ENCODE results near the gene ZNF518B.
"Not testable (repeated sequence)": the region's sequence is repeated elsewhere in the genome, so short reads cannot be mapped to it uniquely, and the experiment has no call there.

ZNF518B gene

GRCh38 chr4:10456595-10457254 lies 501 bp downstream of the ZNF518B start:
- no peak for DNase-seq

GRCh38 chr4:10456260-10456594 lies 999 bp downstream of the ZNF518B start:
- DNase-seq: no peak

DNA sequence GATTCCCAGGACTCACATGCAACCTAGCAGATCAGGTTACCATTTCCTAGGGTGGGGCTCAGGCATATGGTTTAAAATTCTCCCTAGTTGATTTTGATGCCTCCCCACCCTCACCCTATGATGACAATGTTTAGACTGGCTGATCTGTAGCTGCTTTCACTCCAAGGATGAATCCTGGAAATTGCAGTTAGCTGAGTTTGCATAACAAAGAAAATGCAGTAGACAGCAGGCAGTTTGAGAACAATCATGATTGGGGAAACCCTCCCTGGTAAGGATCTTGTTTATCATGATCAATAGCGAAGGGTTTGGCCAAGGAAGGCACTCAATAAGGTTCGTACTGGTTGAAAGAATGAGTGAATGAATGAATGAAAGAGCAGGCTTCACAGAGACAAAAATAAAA lies 2.1 kb downstream of the ZNF518B start:
- DNase-seq: no peak

GRCh38 chr4:10454726-10455125 lies 2.5 kb downstream of the ZNF518B start:
- no peak for DNase-seq

GRCh38 chr4:10454121-10454520 lies 3.1 kb downstream of the ZNF518B start:
- no peak for DNase-seq

DNA sequence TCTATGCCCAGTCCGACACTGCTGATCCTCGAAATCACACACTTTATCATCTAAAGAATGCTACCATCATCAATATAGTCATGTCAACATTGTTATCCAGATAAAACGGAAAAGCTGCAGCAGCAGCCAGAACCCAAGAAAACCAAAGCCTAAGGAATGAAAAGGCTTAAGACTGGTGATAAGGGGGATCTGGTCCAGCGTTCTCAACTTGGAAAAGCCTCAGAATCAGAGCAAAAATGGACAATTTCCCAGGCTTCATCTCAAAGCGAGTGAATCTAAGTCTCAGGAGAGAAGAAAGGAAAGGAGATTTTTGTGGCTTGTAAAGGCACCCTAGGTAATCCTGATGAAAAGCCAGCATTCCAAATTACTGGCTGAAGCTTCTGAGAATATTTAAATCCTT lies 8.2 kb downstream of the ZNF518B start:
- DNase-seq: no peak

GRCh38 chr4:10442976-10443375 lies 14.2 kb downstream of the ZNF518B start:
- DNase-seq: no peak

GRCh38 chr4:10441512-10441911 lies 15.7 kb downstream of the ZNF518B start:
- DNase-seq: no peak

GRCh38 chr4:10438924-10439323 lies 18.3 kb downstream of the ZNF518B start:
- DNase-seq: no peak

DNA sequence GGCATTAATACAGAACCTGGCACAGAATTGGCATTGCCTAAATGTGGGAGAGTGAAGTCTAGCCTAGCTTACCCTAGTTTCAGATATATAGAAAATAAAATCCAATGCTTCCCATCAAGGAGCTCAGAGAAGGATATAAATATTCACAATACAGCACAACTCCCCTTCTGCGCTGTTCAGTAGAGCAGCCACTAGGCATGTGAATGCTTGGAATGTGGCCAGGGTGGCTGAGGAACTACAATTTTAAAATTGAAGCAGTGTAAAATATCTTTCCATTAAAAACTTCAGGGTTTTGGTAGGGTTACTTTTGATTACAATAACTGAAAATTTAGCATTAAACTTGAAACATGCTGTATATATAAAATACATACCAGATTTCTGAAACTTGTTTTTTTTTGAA lies 19.5 kb downstream of the ZNF518B start:
- no peak for DNase-seq

DNA sequence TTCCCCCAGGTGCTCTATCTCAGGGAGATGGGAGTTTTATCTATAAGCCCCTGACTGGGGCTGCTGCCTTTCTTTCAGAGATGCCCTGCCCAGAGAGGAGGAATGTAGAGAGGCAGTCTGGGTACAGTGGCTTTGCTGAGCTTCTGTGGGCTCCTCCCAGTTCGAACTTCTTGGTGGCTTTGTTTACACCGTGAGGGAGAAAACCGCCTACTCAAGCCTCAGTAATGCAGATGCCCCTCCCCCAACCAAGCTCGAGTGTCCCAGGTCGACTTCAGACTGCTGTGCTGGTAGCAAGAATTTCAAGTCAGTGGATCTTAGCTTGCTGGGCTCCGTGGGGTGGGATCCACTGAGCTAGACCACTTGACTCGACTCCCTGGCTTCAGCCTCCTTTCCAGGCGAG lies 29.5 kb downstream of the ZNF518B start:
- DNase-seq: not testable (repeated sequence)

GRCh38 chr4:10421344-10422055 lies 35.7 kb downstream of the ZNF518B start:
- no peak for DNase-seq

- DNase-seq: no peak
Observed at GRCh38 chr4:10417740-10418139, 39.5 kb downstream of the ZNF518B start.

DNA sequence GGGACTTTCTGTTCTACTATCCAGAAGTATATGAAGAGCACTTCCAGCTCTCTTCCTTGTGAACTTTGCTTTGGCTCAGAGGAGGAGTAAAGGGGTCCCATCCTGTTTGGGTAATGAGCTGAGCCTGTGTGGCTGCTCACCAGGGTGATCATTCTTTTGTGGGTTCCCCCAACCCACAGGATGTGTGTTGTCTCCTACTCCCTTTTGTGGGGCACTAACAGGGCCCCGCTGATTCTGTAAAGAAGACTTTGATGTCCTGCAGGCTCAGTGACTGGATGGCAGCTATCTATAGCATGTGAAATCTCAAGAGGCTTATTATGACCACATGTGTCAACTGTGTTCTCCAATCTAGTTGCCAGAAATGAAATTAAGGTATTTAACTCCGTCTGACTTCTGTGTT lies 40.8 kb downstream of the ZNF518B start:
- no peak for DNase-seq

- no peak for DNase-seq
Observed at GRCh38 chr4:10413177-10413576, 44.0 kb downstream of the ZNF518B start.

DNA sequence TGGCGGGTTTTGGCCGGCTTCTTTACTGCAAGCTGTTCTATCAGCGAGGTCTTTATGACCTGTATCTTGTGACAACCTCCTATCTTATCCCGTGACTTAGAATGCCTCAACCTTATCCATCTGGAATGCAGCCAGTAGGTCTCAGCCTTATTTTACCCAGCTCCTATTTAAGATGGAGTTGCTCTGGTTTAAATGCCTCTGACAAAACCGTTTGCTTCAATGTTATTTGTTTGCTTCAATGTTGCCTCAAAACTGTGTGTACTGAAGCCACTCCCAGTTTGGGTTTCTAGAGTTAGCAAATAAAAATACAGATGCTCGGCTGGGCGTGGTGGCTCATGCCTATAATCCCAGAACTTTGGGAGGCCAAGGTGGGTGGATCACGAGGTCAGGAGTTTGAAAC lies 51.6 kb downstream of the ZNF518B start:
- no peak for DNase-seq

DNA sequence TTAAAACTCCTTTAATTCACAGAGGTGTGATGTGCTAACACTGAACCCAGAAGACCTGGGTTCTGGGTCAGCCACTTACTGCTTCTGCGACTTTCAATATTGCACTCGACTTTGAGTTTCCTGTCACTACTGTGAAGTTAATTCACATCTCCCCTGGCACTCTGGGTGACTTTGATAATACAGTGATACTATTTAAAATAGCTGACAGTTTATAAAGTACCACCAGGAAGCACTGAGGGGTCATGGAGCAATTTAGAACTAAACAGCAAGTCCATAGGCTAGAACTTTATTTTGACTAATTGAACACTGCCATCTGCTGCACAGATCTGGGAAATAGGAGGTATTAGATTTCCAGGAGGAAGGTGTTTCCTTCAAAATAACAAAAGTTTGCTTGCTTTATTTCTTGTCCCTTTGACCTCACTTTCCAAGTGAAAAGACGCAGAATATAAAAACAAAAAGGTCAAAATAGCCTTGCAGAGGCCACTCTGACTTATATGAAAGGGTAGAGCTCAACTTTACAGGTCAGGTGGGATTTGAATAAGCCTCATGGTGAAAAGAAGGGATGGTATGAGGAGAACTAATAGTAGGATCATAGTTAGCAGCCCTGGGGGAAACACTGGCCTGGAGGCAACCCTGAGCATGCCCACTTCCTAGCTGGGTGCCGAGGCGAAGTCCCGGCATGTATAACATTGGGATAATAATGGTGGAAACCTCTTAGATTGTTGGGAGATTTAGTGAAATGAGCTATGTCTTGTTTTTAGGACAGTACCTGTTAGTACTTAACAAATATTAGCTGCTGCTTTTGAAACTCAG lies 53.4 kb downstream of the ZNF518B start:
- peak; percentile 13 to 63 for DNase-seq

DNA sequence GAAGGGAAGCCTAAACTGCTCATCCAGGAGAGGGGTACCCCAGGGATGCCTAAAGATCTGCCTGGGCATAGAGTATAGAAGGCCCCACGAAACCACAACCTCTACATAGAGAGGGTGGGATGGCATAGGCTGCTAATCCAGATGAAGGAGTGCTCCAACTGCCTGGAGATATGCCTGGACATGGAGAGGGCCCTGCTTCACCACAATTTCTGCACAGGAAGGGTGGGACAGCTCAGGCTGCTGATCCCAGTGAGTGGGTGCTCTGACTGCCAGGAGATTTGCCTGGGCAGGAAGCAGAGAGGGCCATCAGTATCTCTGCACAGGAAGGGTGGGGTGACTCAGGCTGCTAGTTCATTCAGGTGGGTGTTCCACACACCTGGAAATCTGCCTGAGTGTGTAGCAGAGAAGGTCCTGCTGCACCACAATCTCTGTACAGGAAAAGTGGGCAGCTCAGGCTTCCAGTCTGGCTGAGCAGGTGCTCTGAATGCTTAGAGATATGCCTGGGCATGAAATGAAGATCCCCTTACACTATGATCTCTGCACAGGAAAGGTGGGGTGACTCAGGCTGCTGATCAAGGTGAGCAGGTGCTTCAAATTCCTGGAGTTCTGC lies 61.1 kb downstream of the ZNF518B start:
- DNase-seq: no peak
